IMR-90 (cell line): ENCODE measurements around the gene FAM168B. TPM values are rescaled to one million over a fixed set of nuclear protein-coding genes. Genes with fewer than 3 reads are reported as not detected.

ENCODE experiments used
- ATAC-seq: fragments of 200-7000 bp; cut with Tn5 transposase; 2 replicates; pipeline ENCODE4 v1.9.1; 2020; ENCODE audit warnings: low read depth, mild to moderate bottlenecking, moderate library complexity
- Bru-seq: library from RNA; stranded (reverse); fragments of 400-500 nt; gene quantifications from one replicate; lab custom pipeline; 2021; lab: Mats Ljungman, UMichigan
- BruChase-seq, 2 experiments: library from RNA; stranded (reverse); fragments of 400-500 nt; gene quantifications; one replicate each; lab custom pipeline; 2021; lab: Mats Ljungman, UMichigan
- BruUV-seq: library from RNA; stranded (reverse); fragments of 400-500 nt; replicated peaks from 2 replicates; lab custom pipeline; 2021; lab: Mats Ljungman, UMichigan
- CTCF ChIA-PET: fragments of 300-600 bp; formaldehyde crosslinking; extraction: SDS; loops from one replicate; lab custom pipeline; 2021; ENCODE audit warnings: antibody characterized with exemption; lab: Yijun Ruan, JAX
- POLR2A ChIA-PET: fragments of 300-600 bp; sonication (Branson Sonifier 250); formaldehyde crosslinking; loops from one replicate; lab custom pipeline; 2022; ENCODE audit warnings: antibody characterized with exemption; ENCODE audit not compliant: unreplicated experiment; lab: Charles Lee
- DNase-seq: peaks from one replicate; pipeline ENCODE4 v3.0.0; 2013
- H2AFZ ChIP-seq: replicated peaks from 2 replicates; pipeline ENCODE3; 2013; ENCODE audit warnings: low read length, mild to moderate bottlenecking; ENCODE audit not compliant: poor library complexity
- H2AK5ac ChIP-seq: 2 replicates; pipeline ENCODE4 v1.6.1; 2013; ENCODE audit warnings: low read depth, low read length, inconsistent platforms
- H2AK9ac ChIP-seq: replicated peaks from 2 replicates; pipeline ENCODE3; 2013; ENCODE audit warnings: mild to moderate bottlenecking, low read depth, low read length, moderate library complexity; ENCODE audit not compliant: poor library complexity
- H2BK120ac ChIP-seq: 2 replicates; pipeline ENCODE4 v1.6.1; 2013; ENCODE audit warnings: low read depth, low read length, inconsistent platforms
- H2BK15ac ChIP-seq: 3 replicates; pipeline ENCODE4 v1.6.1; 2013; ENCODE audit warnings: low read depth, low read length, inconsistent platforms
- H2BK20ac ChIP-seq: 2 replicates; pipeline ENCODE4 v1.6.1; 2013; ENCODE audit warnings: low read depth, mild to moderate bottlenecking, inconsistent platforms, low read length, moderate library complexity
- H2BK5ac ChIP-seq: 2 replicates; pipeline ENCODE4 v1.6.1; 2013; ENCODE audit warnings: mild to moderate bottlenecking, low read depth, low read length, inconsistent platforms; ENCODE audit not compliant: poor library complexity, severe bottlenecking
- H3K14ac ChIP-seq: replicated peaks from 2 replicates; pipeline ENCODE4 v1.6.1; 2013; ENCODE audit warnings: low read depth, low read length, inconsistent platforms
- H3K18ac ChIP-seq: 2 replicates; pipeline ENCODE4 v1.6.1; 2013; ENCODE audit warnings: low read depth, low read length, control low read depth
- H3K23ac ChIP-seq: 2 replicates; pipeline ENCODE4 v1.6.1; 2013; ENCODE audit warnings: low read depth, low read length, inconsistent platforms
- H3K27ac ChIP-seq: 2 replicates; pipeline ENCODE4 v1.5.1; 2013; ENCODE audit warnings: mild to moderate bottlenecking, control low read depth, low read length; ENCODE audit not compliant: insufficient read depth
- H3K27me3 ChIP-seq: 2 replicates; pipeline ENCODE4 v1.6.1; 2013; ENCODE audit warnings: low read length; ENCODE audit not compliant: control insufficient read depth, insufficient read depth
- H3K36me3 ChIP-seq: 2 replicates; pipeline ENCODE4 v1.6.1; 2013; ENCODE audit warnings: low read length, mixed read lengths; ENCODE audit not compliant: control insufficient read depth, insufficient read depth
- H3K4ac ChIP-seq: 2 replicates; pipeline ENCODE4 v1.6.1; 2013; ENCODE audit warnings: low read depth, low read length, inconsistent platforms
- H3K4me1 ChIP-seq: 2 replicates; pipeline ENCODE4 v1.6.1; 2013; ENCODE audit warnings: low read length, mixed read lengths; ENCODE audit not compliant: control insufficient read depth, insufficient read depth
- H3K4me2 ChIP-seq: 2 replicates; pipeline ENCODE4 v1.6.1; 2013; ENCODE audit warnings: low read depth, mild to moderate bottlenecking, control low read depth, low read length, moderate library complexity
- H3K4me3 ChIP-seq: 2 replicates; pipeline ENCODE4 v1.5.1; 2013; ENCODE audit warnings: low read depth, mild to moderate bottlenecking, control low read depth, low read length, moderate library complexity; ENCODE audit not compliant: insufficient read depth
- H3K56ac ChIP-seq: 2 replicates; pipeline ENCODE4 v1.6.1; 2013; ENCODE audit warnings: low read length, inconsistent platforms; ENCODE audit not compliant: insufficient read depth; ENCODE audit errors: extremely low read depth
- H3K79me1 ChIP-seq, 2 experiments: 2 replicates each; pipeline ENCODE4 v1.6.1; 2013; ENCODE audit warnings: low read length in 2 of 2, inconsistent platforms in 1 of 2, low read depth in 1 of 2
- H3K9ac ChIP-seq: 2 replicates; pipeline ENCODE4 v1.6.1; 2013; ENCODE audit warnings: low read depth, low read length, control low read depth
- H3K9me1 ChIP-seq: 2 replicates; pipeline ENCODE4 v1.6.1; 2013; ENCODE audit warnings: low read length, inconsistent platforms; ENCODE audit not compliant: insufficient read depth
- H3K9me3 ChIP-seq: 2 replicates; pipeline ENCODE4 v1.6.1; 2013; ENCODE audit warnings: low read length; ENCODE audit not compliant: control insufficient read depth, insufficient read depth
- H4K20me1 ChIP-seq: 2 replicates; pipeline ENCODE4 v1.6.1; 2013; ENCODE audit warnings: low read length, inconsistent platforms; ENCODE audit not compliant: insufficient read depth
- H4K5ac ChIP-seq: 2 replicates; pipeline ENCODE4 v1.6.1; 2013; ENCODE audit warnings: mild to moderate bottlenecking, low read depth, low read length, control low read depth
- H4K8ac ChIP-seq, 2 experiments: 2 replicates each; pipeline ENCODE4 v1.6.1; 2013; ENCODE audit warnings: low read depth in 2 of 2, low read length in 2 of 2, control low read depth in 1 of 2, inconsistent platforms in 1 of 2
- H4K91ac ChIP-seq: 2 replicates; pipeline ENCODE4 v1.6.1; 2013; ENCODE audit warnings: low read depth, low read length, inconsistent platforms; ENCODE audit not compliant: insufficient read depth
- BHLHE40 ChIP-seq: fragments of 150-350 bp; IDR thresholded peaks from 2 replicates; pipeline ENCODE4 v1.6.1; 2016; ENCODE audit warnings: mild to moderate bottlenecking, low read depth, low read length
- CEBPB ChIP-seq: IDR thresholded peaks from 2 replicates; pipeline ENCODE4 v1.6.1; 2012; ENCODE audit warnings: low read depth, low read length, improper control_type of control experiment
- CHD1 ChIP-seq: IDR thresholded peaks from 2 replicates; pipeline ENCODE4 v1.6.1; 2012; ENCODE audit warnings: low read depth, low read length, improper control_type of control experiment
- CTCF ChIP-seq: conservative IDR thresholded peaks from 2 replicates; pipeline ENCODE4 v1.5.1; 2012; ENCODE audit warnings: mild to moderate bottlenecking, low read depth, low read length, improper control_type of control experiment
- FOS ChIP-seq: fragments of 150-350 bp; IDR thresholded peaks from 2 replicates; pipeline ENCODE4 v1.6.1; 2016; ENCODE audit warnings: low read depth, low read length
- MAFK ChIP-seq: IDR thresholded peaks from 2 replicates; pipeline ENCODE4 v1.6.1; 2012; ENCODE audit warnings: low read depth, low read length, improper control_type of control experiment
- MAZ ChIP-seq: IDR thresholded peaks from 2 replicates; pipeline ENCODE4 v1.6.1; 2012; ENCODE audit warnings: low read depth, mild to moderate bottlenecking, low read length, improper control_type of control experiment, moderate library complexity, borderline replicate concordance
- MXI1 ChIP-seq: IDR thresholded peaks from 2 replicates; pipeline ENCODE4 v1.6.1; 2012; ENCODE audit warnings: low read depth, mild to moderate bottlenecking, low read length, moderate library complexity, borderline replicate concordance
- NFE2L2 ChIP-seq: fragments of 150-350 bp; IDR thresholded peaks from 2 replicates; pipeline ENCODE4 v1.6.1; 2016; ENCODE audit warnings: low read depth, mild to moderate bottlenecking, low read length
- POLR2A ChIP-seq: IDR thresholded peaks from 2 replicates; pipeline ENCODE4 v1.6.1; 2012; ENCODE audit warnings: mild to moderate bottlenecking, low read depth, low read length
- RAD21 ChIP-seq: IDR thresholded peaks from 2 replicates; pipeline ENCODE4 v1.6.1; 2012; ENCODE audit warnings: low read length, improper control_type of control experiment
- RCOR1 ChIP-seq: IDR thresholded peaks from 2 replicates; pipeline ENCODE4 v1.6.1; 2012; ENCODE audit warnings: mild to moderate bottlenecking, low read length, improper control_type of control experiment; ENCODE audit not compliant: insufficient replicate concordance
- WGBS, 2 experiments: methylation state at CpG; one replicate each; pipeline versions ENCODE4 v1.1.5 to v1.1.7; 2013; ENCODE audit warnings: missing lambda C conversion rate in 2 of 2; ENCODE audit not compliant: insufficient read length in 1 of 2; ENCODE audit errors: extremely low coverage in 2 of 2; 5-methylcytosine and 5-hydroxymethylcytosine counted together
- dilution Hi-C: fragments of 300-500 bp; cut with HindIII; formaldehyde crosslinking; loops from one replicate; pipeline ENCODE4 v1.14.3; 2018; ENCODE audit warnings: low sequenced_read_pairs; ENCODE audit not compliant: unreplicated experiment
- in situ Hi-C: fragments of 300-500 bp; cut with MboI; formaldehyde crosslinking; loops from 3 replicates; pipeline ENCODE4 v1.14.3; 2019; ENCODE audit warnings: low sequenced_read_pairs, inconsistent platforms, mixed read lengths
- intact Hi-C: fragments of 100-400 bp; cut with micrococcal nuclease; formaldehyde crosslinking; loops from 2 replicates; pipeline ENCODE4 v1.10.0; 2022
- long read RNA-seq: library from polyadenylated mRNA; unstranded; transcript quantifications from one replicate; pipeline ENCODE4 v2.0.0, GENCODE V29; 2021; ENCODE audit not compliant: unreplicated experiment
- polyA plus RNA-seq, 3 experiments: library from polyadenylated mRNA; depleted of rRNA; stranded (reverse); fragments of >200 nt; gene quantifications; 2 replicates each; pipeline ENCODE4 v1.2.3, GENCODE V29; 2012; ENCODE audit warnings: low replicate concordance in 1 of 3
- total RNA-seq: library from RNA; depleted of rRNA; stranded (reverse); fragments of >200 nt; gene quantifications from 2 replicates; pipeline ENCODE4 v1.2.3, GENCODE V29; 2012; rRNA removed
- TF ChIP-seq, protein P1 (sequence below): fragments of 150-350 bp; IDR thresholded peaks from 2 replicates; pipeline ENCODE4 v1.6.1; 2017; ENCODE audit warnings: mild to moderate bottlenecking, antibody characterized with exemption, low read length, low read depth

FAM168B gene
- total RNA-seq: 76.4 and 86.7 TPM in 2 replicates
- polyA plus RNA-seq (2012; rRNA removed): 106 and 121 TPM in 2 replicates
- polyA plus RNA-seq (2012; cell fraction: cytosol; rRNA removed): 49.5 and 136 TPM in 2 replicates
- polyA plus RNA-seq (2012; cell fraction: nucleus; rRNA removed; ENCODE audit: low replicate concordance): 70.7 and 119 TPM in 2 replicates
- Bru-seq, nascent RNA: percentile 94 among the genes with signal in this experiment
- BruChase-seq, experiment 1, labeled RNA remaining after a 6-hour chase: percentile 98 among the genes with signal in this experiment
- BruChase-seq, experiment 2, labeled RNA remaining after a 2-hour chase: percentile 96 among the genes with signal in this experiment
- long read RNA-seq, full-length matches to known transcripts: 28 of 108 reads
- long read RNA-seq, partial matches to known transcripts: 19 of 108 reads
- long read RNA-seq, other reads (novel, unspliced or antisense): 61 of 108 reads

- peak within 1 kb of the TSS; percentile 21; the same call in 1 of the 2 replicates for H3K23ac ChIP-seq
- CTCF ChIA-PET: interaction anchor here (0.5 to 0.8 kb wide), 2 partner anchors 12 to 16 kb away, joined by 3 read pairs; no protein-coding TSS in a partner anchor
- intact Hi-C loops: loop anchor here (5.0 to 10.0 kb wide), 2 partner anchors 36 to 298 kb away; no protein-coding TSS in a partner anchor
- TF ChIP-seq POLR2A (peak; percentile 93), CEBPB (no peak), RCOR1 (no peak), RAD21 (no peak), FOS (no peak), MAZ (peak; percentile 12; the same call in 1 of the 2 replicates), MXI1 (0 out of 2 replicates have a peak, but pooled peaks have one; percentile 49), NFE2L2 (no peak), BHLHE40 (peak; percentile 99), CHD1 (peak; percentile 4; the same call in 1 of the 2 replicates), MAFK (no peak), CTCF (no peak)
- TF ChIP-seq, protein P1, sequence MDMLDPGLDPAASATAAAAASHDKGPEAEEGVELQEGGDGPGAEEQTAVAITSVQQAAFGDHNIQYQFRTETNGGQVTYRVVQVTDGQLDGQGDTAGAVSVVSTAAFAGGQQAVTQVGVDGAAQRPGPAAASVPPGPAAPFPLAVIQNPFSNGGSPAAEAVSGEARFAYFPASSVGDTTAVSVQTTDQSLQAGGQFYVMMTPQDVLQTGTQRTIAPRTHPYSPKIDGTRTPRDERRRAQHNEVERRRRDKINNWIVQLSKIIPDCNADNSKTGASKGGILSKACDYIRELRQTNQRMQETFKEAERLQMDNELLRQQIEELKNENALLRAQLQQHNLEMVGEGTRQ: peak; percentile 97
Observed at GRCh38 chr2:131093006-131093695, at the start of gene FAM168B. Gene FAM168B, minus strand, starts transcription at chr2:131093460. Its CDS starts 10,814 bp downstream, at chr2:131082646.

More at GRCh38 chr2:131093006-131093695, at the start of gene FAM168B:
- POLR2A ChIA-PET: interaction anchor here (1.2 kb wide), 1 partner anchor 18 kb away, joined by 6 read pairs; no protein-coding TSS in a partner anchor
- H3K4me2 ChIP-seq: peak within 1 kb of the TSS; percentile 98
- peak within 1 kb of the TSS; percentile 31 for H2AK9ac ChIP-seq
- peak within 1 kb of the TSS; percentile 82 for H3K56ac ChIP-seq
- H3K14ac ChIP-seq: peak within 1 kb of the TSS; percentile 58
- H2AFZ ChIP-seq: peak within 1 kb of the TSS; percentile 91
- peak within 1 kb of the TSS; percentile 96 for H3K27ac ChIP-seq
- dilution Hi-C loops (no loop called here), in situ Hi-C loops (no loop called here)
- no peak within 1 kb of the TSS for H2BK20ac ChIP-seq
- H2BK15ac ChIP-seq: no peak within 1 kb of the TSS
- BruUV-seq: no TSS peak
- peak within 1 kb of the TSS; percentile 90 for H2BK5ac ChIP-seq
- peaks cover 5% of the 10 kb centered on the region for H3K36me3 ChIP-seq
- peak within 1 kb of the TSS; percentile 89 to 99 for H4K8ac ChIP-seq
- H4K5ac ChIP-seq: peak within 1 kb of the TSS; percentile 76
- H2AK5ac ChIP-seq: no peak within 1 kb of the TSS
- peak within 1 kb of the TSS; percentile 99 for H3K9ac ChIP-seq
- peaks cover 5% of the 10 kb centered on the region in 2 experiments; a peak in 3 of 4 replicates for H3K79me1 ChIP-seq
- H3K27me3 ChIP-seq: no peaks in the 10 kb centered on the region
- H4K91ac ChIP-seq: peak within 1 kb of the TSS; percentile 86
- DNase-seq: peak; percentile 88
- ATAC-seq: peak; percentile 91
- WGBS, 2 experiments: 1% methylated on average over 29 of the region's 107 CpGs; no CpG with 5 or more reads in 1 of the 2 experiments
- H3K18ac ChIP-seq: peak within 1 kb of the TSS; percentile 31; the same call in 1 of the 2 replicates
- no peaks in the 10 kb centered on the region for H3K9me3 ChIP-seq
- no peaks in the 10 kb centered on the region for H3K4me1 ChIP-seq
- peaks cover 30% of the 10 kb centered on the region for H4K20me1 ChIP-seq
- peak within 1 kb of the TSS; percentile 38 for H3K4ac ChIP-seq
- no peaks in the 10 kb centered on the region; the same call in 1 of the 2 replicates for H3K9me1 ChIP-seq
- H2BK120ac ChIP-seq: peak within 1 kb of the TSS; percentile 23; the same call in 1 of the 2 replicates
- H3K4me3 ChIP-seq: peak within 1 kb of the TSS; percentile 89
